ENCODE measurements around the gene ZFP36. TPM values are rescaled to one million over a fixed set of nuclear protein-coding genes. Genes with fewer than 3 reads are reported as not detected.
A peak's percentile ranks its signal among the peaks of the same experiment; 100 is the strongest.

ZFP36 gene
- total RNA-seq, 4 donors from 2014 or later, result 125 to 274 (median 178) TPM

- Histone ChIP-seq H3K4me1 (peaks cover 0 to 22% (median 3%) of the 10 kb centered on the region in 4 donors), H3K9me3 (no peaks in the 10 kb centered on the region), H3K36me3 (peaks cover 0 to 94% (median 0%) of the 10 kb centered on the region in 3 donors), H3K27me3 (no peaks in the 10 kb centered on the region), H3K4me3 (no peak overlapping the region), H3K27ac (peak overlapping the region in 1 of 4 donors; percentile 39)
- no peak for DNase-seq (ENCODE audit: low spot score in 2 of 2)
- 85 to 93% methylated on average over 14 to 15 of the region's 15 CpGs for WGBS, 2 donors
- no peak for TF ChIP-seq CTCF (IDR thresholded peaks at IDR 0.05)
Measured at GRCh38 chr19:39420769-39421168, 14.1 kb downstream of the ZFP36 start.

- 88 to 93% methylated on average over 5 of the region's 5 CpGs for WGBS, 2 donors
- Histone ChIP-seq H3K36me3 (peaks cover 0 to 81% (median 0%) of the 10 kb centered on the region in 3 donors), H3K9me3 (no peaks in the 10 kb centered on the region), H3K27me3 (no peaks in the 10 kb centered on the region), H3K27ac (no peak overlapping the region), H3K4me3 (no peak overlapping the region), H3K4me1 (peaks cover 0 to 22% (median 0%) of the 10 kb centered on the region in 4 donors)
- no peak for DNase-seq (ENCODE audit: low spot score in 2 of 2)
- TF ChIP-seq POLR2A (IDR thresholded peaks at IDR 0.05), result no peak
Measured at GRCh38 chr19:39422020-39422419, 15.4 kb downstream of the ZFP36 start.

GRCh38 chr19:39423258-39424086 lies 16.8 kb downstream of the ZFP36 start:
- H3K27me3 ChIP-seq, result no peaks in the 10 kb centered on the region
- no peaks in the 10 kb centered on the region for H3K9me3 ChIP-seq
- no peak for TF ChIP-seq POLR2A (IDR thresholded peaks at IDR 0.05)
- no peak for TF ChIP-seq EP300 (IDR thresholded peaks at IDR 0.05)
- TF ChIP-seq CTCF (IDR thresholded peaks at IDR 0.05), result no peak
- 85 to 89% methylated on average over 34 to 35 of the region's 35 CpGs for WGBS, 2 donors
- H3K4me3 ChIP-seq, result no peak overlapping the region
- no peak for DNase-seq (ENCODE audit: low spot score in 2 of 2)
- peaks cover 0 to 28% (median 8%) of the 10 kb centered on the region in 4 donors for H3K4me1 ChIP-seq
- H3K36me3 ChIP-seq, result peaks cover 0 to 67% (median 0%) of the 10 kb centered on the region in 3 donors
- peak overlapping the region in 1 of 4 donors; percentile 36 for H3K27ac ChIP-seq

GRCh38 chr19:39424934-39425333 lies 18.3 kb downstream of the ZFP36 start:
- Histone ChIP-seq H3K4me1 (peaks cover 0 to 43% (median 14%) of the 10 kb centered on the region in 4 donors), H3K4me3 (no peak overlapping the region), H3K9me3 (no peaks in the 10 kb centered on the region), H3K27ac (peak overlapping the region in 2 of 4 donors; percentile 64 to 87), H3K36me3 (peaks cover 0 to 52% (median 0%) of the 10 kb centered on the region in 3 donors), H3K27me3 (no peaks in the 10 kb centered on the region)
- WGBS, 2 donors, result 66 to 78% methylated on average over 4 to 16 of the region's 16 CpGs
- no peak for DNase-seq (ENCODE audit: low spot score in 2 of 2)
- no peak for TF ChIP-seq POLR2A (IDR thresholded peaks at IDR 0.05)
- no peak for TF ChIP-seq EP300 (IDR thresholded peaks at IDR 0.05)
- TF ChIP-seq CTCF (IDR thresholded peaks at IDR 0.05), result no peak

- Histone ChIP-seq H3K36me3 (peaks cover 0 to 47% (median 0%) of the 10 kb centered on the region in 3 donors), H3K27me3 (no peaks in the 10 kb centered on the region), H3K27ac (peak overlapping the region in 2 of 4 donors; percentile 64 to 87), H3K4me1 (peaks cover 0 to 49% (median 14%) of the 10 kb centered on the region in 4 donors), H3K9me3 (no peaks in the 10 kb centered on the region), H3K4me3 (no peak overlapping the region)
- TF ChIP-seq POLR2A (IDR thresholded peaks at IDR 0.05) (no peak), CTCF (IDR thresholded peaks at IDR 0.05) (no peak), EP300 (IDR thresholded peaks at IDR 0.05) (no peak)
- WGBS, 2 donors, result 70 to 73% methylated on average over 7 of the region's 7 CpGs
- no peak for DNase-seq (ENCODE audit: low spot score in 2 of 2)
Measured at GRCh38 chr19:39425744-39426143, 19.1 kb downstream of the ZFP36 start.
